Endothelial cell of umbilical vein (primary cell): Measurements from ENCODE around the gene HES7.

ENCODE experiments used
- CTCF ChIP-seq, 2 donors: IDR thresholded peaks; 1 replicate in 1 of 2; 2 replicates in 1 of 2; pipeline ENCODE4 v1.5.1; 2011; ENCODE audit warnings: low read length in 2 of 2, mild to moderate bottlenecking in 2 of 2, moderate library complexity in 2 of 2, control low read depth in 1 of 2, inconsistent platforms in 1 of 2, low read depth in 1 of 2; ENCODE audit not compliant: insufficient read depth in 1 of 2; ENCODE audit errors: extremely low read depth in 1 of 2
- EZH2 ChIP-seq: IDR thresholded peaks from 2 replicates; pipeline ENCODE4 v1.6.1; 2012; ENCODE audit warnings: borderline replicate concordance, low read depth, mild to moderate bottlenecking, moderate library complexity, low read length, inconsistent platforms; ENCODE audit not compliant: severe bottlenecking
- MAX ChIP-seq: IDR thresholded peaks from 2 replicates; pipeline ENCODE4 v1.6.1; 2011; ENCODE audit not compliant: insufficient read depth, insufficient read length
- MYC ChIP-seq: IDR thresholded peaks from one replicate; pipeline ENCODE4 v1.6.1; 2011; ENCODE audit warnings: mild to moderate bottlenecking, low read depth, low read length
- POLR2A ChIP-seq: IDR thresholded peaks from 2 replicates; pipeline ENCODE4 v1.6.1; 2012; ENCODE audit warnings: low read depth, mild to moderate bottlenecking, control low read depth, low read length
- POLR2AphosphoS5 ChIP-seq: IDR thresholded peaks from 2 replicates; pipeline ENCODE4 v1.6.1; 2012; ENCODE audit warnings: low read depth, mild to moderate bottlenecking, control low read depth, low read length, moderate library complexity; ENCODE audit not compliant: insufficient read depth

- TF ChIP-seq POLR2AphosphoS5 (no peak), EZH2 (no peak), POLR2A (no peak), CTCF (IDR thresholded peaks at IDR 0.05; ENCODE audit: extremely low read depth in 1 of 2, insufficient read depth in 1 of 2, low read depth in 1 of 2, low read length in 2 of 2) (no peak), MYC (no peak), MAX (no peak)
Measured at GRCh38 chr17:8110907-8111306, 13.0 kb downstream of the HES7 start.
